H9 (cell line): ENCODE measurements around the gene TCTA. TPM values are rescaled to one million over a fixed set of nuclear protein-coding genes. Genes with fewer than 3 reads are reported as not detected.

Source experiments
- DNase-seq: peaks from one replicate; pipeline ENCODE4 v3.0.0-alpha.2; 2017
- H2AFZ ChIP-seq: one replicate; pipeline ENCODE4 v1.6.1; 2013; ENCODE audit warnings: mild to moderate bottlenecking, low read length, control low read depth, moderate library complexity
- H2AK5ac ChIP-seq: 2 replicates; pipeline ENCODE4 v1.6.1; 2013; ENCODE audit warnings: low read length, control low read depth, mixed read lengths; ENCODE audit not compliant: insufficient read length
- H2BK120ac ChIP-seq: one replicate; pipeline ENCODE4 v1.6.1; 2013; ENCODE audit warnings: low read depth, mild to moderate bottlenecking, low read length, control low read depth, inconsistent platforms; ENCODE audit not compliant: poor library complexity, severe bottlenecking
- H2BK12ac ChIP-seq: 2 replicates; pipeline ENCODE4 v1.6.1; 2013; ENCODE audit warnings: low read length, control low read depth, mixed read lengths, low read depth; ENCODE audit not compliant: insufficient read length
- H2BK15ac ChIP-seq: 2 replicates; pipeline ENCODE4 v1.6.1; 2013; ENCODE audit warnings: low read depth, low read length, control low read depth
- H2BK20ac ChIP-seq: one replicate; pipeline ENCODE4 v1.6.1; 2013; ENCODE audit warnings: low read depth, mild to moderate bottlenecking, low read length, control low read depth, inconsistent platforms; ENCODE audit not compliant: poor library complexity, severe bottlenecking
- H2BK5ac ChIP-seq: 2 replicates; pipeline ENCODE4 v1.6.1; 2013; ENCODE audit warnings: low read length, control low read depth, mixed read lengths; ENCODE audit not compliant: insufficient read length
- H3K14ac ChIP-seq: 2 replicates; pipeline ENCODE4 v1.6.1; 2013; ENCODE audit warnings: low read length, control low read depth; ENCODE audit not compliant: insufficient read depth
- H3K18ac ChIP-seq: 2 replicates; pipeline ENCODE4 v1.6.1; 2013; ENCODE audit warnings: low read depth, mild to moderate bottlenecking, mixed read lengths, low read length, control low read depth; ENCODE audit not compliant: insufficient read length
- H3K23ac ChIP-seq: 2 replicates; pipeline ENCODE4 v1.6.1; 2013; ENCODE audit warnings: low read length, control low read depth, mixed read lengths, low read depth; ENCODE audit not compliant: insufficient read length
- H3K23me2 ChIP-seq: 2 replicates; pipeline ENCODE4 v1.6.1; 2013; ENCODE audit warnings: low read depth, mild to moderate bottlenecking, mixed read lengths, low read length, control low read depth; ENCODE audit not compliant: insufficient read length, poor library complexity, severe bottlenecking
- H3K27ac ChIP-seq: 2 replicates; pipeline ENCODE4 v1.5.1; 2013; ENCODE audit warnings: low read length, control low read depth, mixed read lengths, low read depth; ENCODE audit not compliant: insufficient read length
- H3K27me3 ChIP-seq: 2 replicates; pipeline ENCODE4 v1.6.1; 2013; ENCODE audit warnings: low read length, control low read depth, inconsistent platforms; ENCODE audit not compliant: insufficient read depth
- H3K4ac ChIP-seq: 2 replicates; pipeline ENCODE4 v1.6.1; 2013; ENCODE audit warnings: low read depth, mild to moderate bottlenecking, control low read depth, inconsistent platforms, low read length, moderate library complexity
- H3K4me1 ChIP-seq: 2 replicates; pipeline ENCODE4 v1.6.1; 2013; ENCODE audit warnings: low read length, control low read depth, inconsistent platforms; ENCODE audit not compliant: insufficient read depth
- H3K4me2 ChIP-seq: 2 replicates; pipeline ENCODE4 v1.6.1; 2013; ENCODE audit warnings: low read length, control low read depth, mixed read lengths; ENCODE audit not compliant: insufficient read length, insufficient read depth
- H3K56ac ChIP-seq: 2 replicates; pipeline ENCODE4 v1.6.1; 2013; ENCODE audit warnings: low read depth, mild to moderate bottlenecking, mixed read lengths, low read length, control low read depth; ENCODE audit not compliant: insufficient read length
- H3K79me1 ChIP-seq: 2 replicates; pipeline ENCODE4 v1.6.1; 2013; ENCODE audit warnings: low read depth, mild to moderate bottlenecking, moderate library complexity, low read length, control low read depth, inconsistent platforms; ENCODE audit not compliant: insufficient read depth, poor library complexity, severe bottlenecking
- H3K79me2 ChIP-seq: 2 replicates; pipeline ENCODE4 v1.6.1; 2013; ENCODE audit warnings: low read length, control low read depth, inconsistent platforms; ENCODE audit not compliant: insufficient read depth
- H3K9ac ChIP-seq: 2 replicates; pipeline ENCODE4 v1.6.1; 2013; ENCODE audit warnings: low read length, control low read depth, mixed read lengths; ENCODE audit not compliant: insufficient read length; ENCODE audit errors: extremely low read depth
- H3K9me3 ChIP-seq: one replicate; pipeline ENCODE4 v1.6.1; 2013; ENCODE audit warnings: low read depth, low read length, inconsistent platforms; ENCODE audit not compliant: control insufficient read depth
- H3T11ph ChIP-seq: one replicate; pipeline ENCODE4 v1.6.1; 2013; ENCODE audit warnings: mild to moderate bottlenecking, low read length, control low read depth, inconsistent platforms
- H4K20me1 ChIP-seq: one replicate; pipeline ENCODE4 v1.6.1; 2013; ENCODE audit not compliant: control insufficient read depth, insufficient read length, insufficient read depth
- H4K5ac ChIP-seq: 2 replicates; pipeline ENCODE4 v1.6.1; 2013; ENCODE audit warnings: low read depth, mild to moderate bottlenecking, mixed read lengths, low read length, control low read depth; ENCODE audit not compliant: insufficient read length
- H4K8ac ChIP-seq: replicated peaks from 2 replicates; pipeline ENCODE4 v1.6.1; 2013; ENCODE audit warnings: low read length, control low read depth, mixed read lengths, low read depth; ENCODE audit not compliant: insufficient read length
- H4K91ac ChIP-seq: 2 replicates; pipeline ENCODE4 v1.6.1; 2013; ENCODE audit warnings: low read depth, mild to moderate bottlenecking, moderate library complexity, mixed read lengths, low read length, control low read depth; ENCODE audit not compliant: insufficient read length
- H3K27ac Mint-ChIP-seq, 3 experiments: 2 replicates in 2 of 3; 3 replicates in 1 of 3; pipeline ENCODE4 v1.8.0; 2020 to 2021; ENCODE audit warnings: mixed read lengths in 3 of 3, mild to moderate bottlenecking in 1 of 3, moderate library complexity in 1 of 3
- H3K27me3 Mint-ChIP-seq: 2 replicates; pipeline ENCODE4 v1.8.0; 2021; ENCODE audit warnings: low read depth, mild to moderate bottlenecking, moderate library complexity, mixed read lengths
- H3K36me3 Mint-ChIP-seq, 3 experiments: 2 replicates in 2 of 3; 3 replicates in 1 of 3; pipeline ENCODE4 v1.8.0; 2020 to 2021; ENCODE audit warnings: low read depth in 3 of 3, mixed read lengths in 3 of 3; ENCODE audit not compliant: insufficient read depth in 1 of 3
- H3K4me1 Mint-ChIP-seq, 2 experiments: 2 replicates each; pipeline ENCODE4 v1.8.0; 2020; ENCODE audit warnings: mixed read lengths in 2 of 2
- H3K4me3 Mint-ChIP-seq, 2 experiments: 2 replicates in 1 of 2; 3 replicates in 1 of 2; pipeline ENCODE4 v1.8.0; 2020 to 2021; ENCODE audit warnings: mild to moderate bottlenecking in 2 of 2, mixed read lengths in 2 of 2, moderate library complexity in 1 of 2
- H3K9me3 Mint-ChIP-seq, 2 experiments: 2 replicates in 1 of 2; 3 replicates in 1 of 2; pipeline ENCODE4 v1.8.0; 2020; ENCODE audit warnings: mild to moderate bottlenecking in 2 of 2, mixed read lengths in 2 of 2, moderate library complexity in 1 of 2
- CTCF ChIP-seq: fragments of 200-600 bp; sonication (generic); conservative IDR thresholded peaks from 3 replicates; pipeline ENCODE4 v1.8.0; 2021; ENCODE audit warnings: antibody characterized with exemption, mild to moderate bottlenecking
- WGBS: extraction: QIAGEN DNeasy Blood & Tissue Kit; methylation state at CpG from one replicate; pipeline ENCODE4 v1.1.7; 2013; ENCODE audit warnings: missing lambda C conversion rate, low lambda C conversion rate, mixed read lengths; ENCODE audit not compliant: insufficient read length; ENCODE audit errors: extremely low coverage; 5-methylcytosine and 5-hydroxymethylcytosine counted together
- total RNA-seq: library from RNA; stranded (reverse); gene quantifications from 2 replicates; pipeline ENCODE4 v1.2.1, GENCODE V29; 2021

TCTA gene
- total RNA-seq, 1 experiment from 2014 or later: 11.2 TPM

DNA sequence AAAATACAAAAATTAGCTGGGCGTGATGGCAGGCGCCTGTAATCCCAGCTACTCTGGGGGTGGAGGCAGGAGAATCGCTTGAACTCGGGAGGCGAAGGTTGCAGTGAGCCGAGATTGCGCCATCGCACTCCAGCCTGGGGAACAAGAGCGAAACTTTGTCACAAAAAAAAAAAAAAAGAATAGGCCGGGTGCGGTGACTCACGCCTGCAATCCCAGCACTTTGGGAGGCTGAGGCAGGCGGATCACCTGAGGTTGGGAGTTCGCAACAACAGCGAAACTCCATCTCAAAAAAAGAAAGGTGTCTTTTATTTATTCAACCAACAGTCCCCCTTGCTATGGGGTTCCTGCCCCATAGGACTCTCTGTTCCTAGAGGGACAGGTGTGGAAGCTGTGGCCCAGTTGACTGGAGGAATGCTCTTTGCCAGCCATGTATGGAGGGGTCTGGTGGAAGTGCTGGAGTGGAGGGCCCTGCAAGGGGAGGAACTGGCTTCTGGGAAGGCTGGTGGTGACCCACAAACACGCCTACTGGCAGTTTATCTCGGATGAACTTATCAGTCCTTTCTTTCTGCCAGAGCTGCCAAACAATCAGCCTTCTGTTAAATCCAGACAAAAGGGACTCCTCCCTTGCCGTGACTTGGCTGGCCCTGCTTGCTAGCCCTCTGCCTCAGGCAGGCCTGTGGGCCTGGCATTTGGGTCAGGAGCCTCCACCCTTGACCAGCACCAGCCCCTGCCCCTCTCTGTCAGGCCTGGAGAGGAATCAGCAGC is 53.2 kb downstream of the TCTA start:
- TF ChIP-seq CTCF: no peak
- no CpG with 5 or more reads among the region's 18 CpGs for WGBS
- Histone ChIP-seq H3K23me2 (peaks cover 3% of the 10 kb centered on the region), H3K4me2 (no peak overlapping the region), H3K79me2 (no peaks in the 10 kb centered on the region), H4K8ac (no peak overlapping the region), H3K27me3 (no peaks in the 10 kb centered on the region), H2BK12ac (no peak overlapping the region), H3K18ac (no peak overlapping the region), H2AK5ac (no peak overlapping the region), H3K27ac (no peak overlapping the region), H2BK5ac (no peak overlapping the region), H3T11ph (no peak overlapping the region), H3K4me1 (peaks cover 7% of the 10 kb centered on the region), H3K79me1 (no peaks in the 10 kb centered on the region), H2BK15ac (no peak overlapping the region), H3K23ac (no peak overlapping the region), H3K9me3 (no peaks in the 10 kb centered on the region), H4K5ac (no peak overlapping the region), H4K91ac (no peak overlapping the region), H4K20me1 (no peaks in the 10 kb centered on the region), H2AFZ (no peak overlapping the region), H3K14ac (no peak overlapping the region), H2BK20ac (no peak overlapping the region), H2BK120ac (no peak overlapping the region), H3K4ac (no peak overlapping the region), H3K9ac (no peak overlapping the region), H3K56ac (no peak overlapping the region)
- Mint-ChIP-seq H3K4me3 (no peak overlapping the region), H3K4me1 (peaks cover 39 to 43% of the 10 kb centered on the region in 2 experiments), H3K9me3 (no peaks in the 10 kb centered on the region), H3K27ac (peak overlapping the region in 1 of 3 experiments; percentile 70; a peak in 2 of 7 replicates), H3K36me3 (no peaks in the 10 kb centered on the region), H3K27me3 (no peaks in the 10 kb centered on the region)
- DNase-seq: no peak

Other genes with a start within 250 kb of the TCTA start
- 26.1 and 27.6 TPM in 2 replicates for gene CCDC71, start 246.1 kb upstream of the TCTA start, total RNA-seq
- gene KLHDC8B, start 240.8 kb upstream of the TCTA start, total RNA-seq: 13.5 and 14.4 TPM in 2 replicates
- gene C3orf62, start 135.2 kb upstream of the TCTA start, total RNA-seq: 4.5 and 4.6 TPM in 2 replicates
- gene USP4, start 72.4 kb upstream of the TCTA start, total RNA-seq: 33.5 and 36.1 TPM in 2 replicates
- 253 and 265 TPM in 2 replicates for gene GPX1, start 54.1 kb upstream of the TCTA start, total RNA-seq
- gene RHOA, start 447 bp upstream of the TCTA start, total RNA-seq: 403 and 409 TPM in 2 replicates
- gene AMT, start 10.1 kb downstream of the TCTA start, total RNA-seq: 38.8 and 41.2 TPM in 2 replicates
- gene NICN1, start 16.9 kb downstream of the TCTA start, total RNA-seq: 7.8 and 10.0 TPM in 2 replicates
- gene DAG1, start 57.8 kb downstream of the TCTA start, total RNA-seq: 93.0 and 94.0 TPM in 2 replicates
- 1.9 and 2.4 TPM in 2 replicates for gene BSN, start 142.1 kb downstream of the TCTA start, total RNA-seq